ENCODE measurements around the gene MYO5C.
A peak's percentile ranks its signal among the peaks of the same experiment; 100 is the strongest.

Gene MYO5C, protein sequence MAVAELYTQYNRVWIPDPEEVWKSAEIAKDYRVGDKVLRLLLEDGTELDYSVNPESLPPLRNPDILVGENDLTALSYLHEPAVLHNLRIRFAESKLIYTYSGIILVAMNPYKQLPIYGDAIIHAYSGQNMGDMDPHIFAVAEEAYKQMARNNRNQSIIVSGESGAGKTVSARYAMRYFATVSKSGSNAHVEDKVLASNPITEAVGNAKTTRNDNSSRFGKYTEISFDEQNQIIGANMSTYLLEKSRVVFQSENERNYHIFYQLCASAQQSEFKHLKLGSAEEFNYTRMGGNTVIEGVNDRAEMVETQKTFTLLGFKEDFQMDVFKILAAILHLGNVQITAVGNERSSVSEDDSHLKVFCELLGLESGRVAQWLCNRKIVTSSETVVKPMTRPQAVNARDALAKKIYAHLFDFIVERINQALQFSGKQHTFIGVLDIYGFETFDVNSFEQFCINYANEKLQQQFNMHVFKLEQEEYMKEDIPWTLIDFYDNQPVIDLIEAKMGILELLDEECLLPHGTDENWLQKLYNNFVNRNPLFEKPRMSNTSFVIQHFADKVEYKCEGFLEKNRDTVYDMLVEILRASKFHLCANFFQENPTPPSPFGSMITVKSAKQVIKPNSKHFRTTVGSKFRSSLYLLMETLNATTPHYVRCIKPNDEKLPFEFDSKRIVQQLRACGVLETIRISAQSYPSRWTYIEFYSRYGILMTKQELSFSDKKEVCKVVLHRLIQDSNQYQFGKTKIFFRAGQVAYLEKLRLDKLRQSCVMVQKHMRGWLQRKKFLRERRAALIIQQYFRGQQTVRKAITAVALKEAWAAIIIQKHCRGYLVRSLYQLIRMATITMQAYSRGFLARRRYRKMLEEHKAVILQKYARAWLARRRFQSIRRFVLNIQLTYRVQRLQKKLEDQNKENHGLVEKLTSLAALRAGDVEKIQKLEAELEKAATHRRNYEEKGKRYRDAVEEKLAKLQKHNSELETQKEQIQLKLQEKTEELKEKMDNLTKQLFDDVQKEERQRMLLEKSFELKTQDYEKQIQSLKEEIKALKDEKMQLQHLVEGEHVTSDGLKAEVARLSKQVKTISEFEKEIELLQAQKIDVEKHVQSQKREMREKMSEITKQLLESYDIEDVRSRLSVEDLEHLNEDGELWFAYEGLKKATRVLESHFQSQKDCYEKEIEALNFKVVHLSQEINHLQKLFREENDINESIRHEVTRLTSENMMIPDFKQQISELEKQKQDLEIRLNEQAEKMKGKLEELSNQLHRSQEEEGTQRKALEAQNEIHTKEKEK (N-terminal part only)

DNA sequence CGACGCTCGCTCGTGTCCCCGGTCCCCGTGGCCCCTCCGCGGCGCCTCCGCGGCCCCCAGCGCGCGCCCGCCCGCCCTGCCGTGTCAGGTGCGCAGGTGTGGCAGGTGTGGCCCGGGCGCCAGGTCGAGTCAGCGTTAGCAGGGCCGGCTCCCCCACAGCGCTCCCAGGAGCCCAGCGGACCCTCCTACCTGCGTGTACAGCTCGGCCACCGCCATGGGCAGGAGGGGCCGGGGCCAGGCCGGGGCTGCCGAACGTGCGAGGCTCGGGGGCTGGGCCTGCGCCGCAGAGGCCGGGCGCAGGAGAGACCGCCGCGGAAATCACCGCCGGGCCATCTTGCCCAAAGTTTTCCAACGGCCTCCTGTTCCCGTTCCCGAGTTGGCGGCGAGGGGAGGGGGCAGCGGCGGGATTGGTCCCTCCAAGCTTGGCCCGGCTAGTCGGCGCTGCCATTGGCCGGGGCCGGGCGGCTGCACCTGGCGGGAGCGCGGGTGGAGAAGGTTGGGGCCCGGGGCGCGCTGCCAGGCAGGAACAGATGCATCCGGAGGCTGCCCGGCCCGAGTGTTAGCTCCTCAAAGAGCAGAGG lies at the start of gene MYO5C:
Gene MYO5C, minus strand, starts transcription at position 384 of the 581 bp plus-strand sequence. Its CDS starts 168 bp downstream, at position 216.
- DNase-seq: peak in 1 of 2 donors; percentile 5

DNA sequence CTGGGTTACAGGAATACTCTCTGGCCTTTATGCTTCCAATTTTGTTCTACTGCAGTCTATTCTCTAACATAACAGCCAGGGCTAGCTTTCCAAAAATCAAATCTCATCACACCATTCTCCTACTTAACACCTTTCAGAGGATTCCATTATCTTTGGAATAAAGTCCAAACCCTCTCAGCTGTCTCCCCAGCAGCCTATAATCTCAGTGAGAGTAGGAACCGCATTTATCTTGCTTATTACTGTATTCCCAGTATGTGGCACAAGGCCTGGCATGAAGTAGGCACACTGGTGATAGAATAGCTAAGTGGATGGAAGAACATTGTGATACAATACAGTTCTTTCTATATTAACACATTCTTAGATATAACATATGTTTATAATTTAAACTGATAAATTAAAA lies 49.0 kb upstream of the MYO5C start:
- no peak for DNase-seq

DNA sequence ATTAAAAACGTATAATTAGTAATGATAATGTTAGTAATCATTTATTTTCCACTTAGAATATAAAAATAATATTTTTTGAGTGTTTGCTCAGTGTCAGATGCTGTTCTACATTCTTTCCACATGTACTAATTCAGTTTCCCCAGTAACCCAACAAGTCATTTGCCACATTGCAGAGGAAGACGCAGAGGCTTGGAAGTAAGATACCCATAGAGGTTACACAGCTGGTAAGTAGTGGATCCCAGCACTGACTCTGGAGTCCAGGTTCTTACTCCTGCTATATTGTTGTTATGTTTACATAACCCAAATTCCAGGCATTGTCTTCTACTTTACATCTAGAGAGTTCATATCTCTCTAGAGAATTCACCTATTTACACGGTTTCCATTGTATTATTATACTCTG lies 48.2 kb upstream of the MYO5C start:
- DNase-seq: no peak

DNA sequence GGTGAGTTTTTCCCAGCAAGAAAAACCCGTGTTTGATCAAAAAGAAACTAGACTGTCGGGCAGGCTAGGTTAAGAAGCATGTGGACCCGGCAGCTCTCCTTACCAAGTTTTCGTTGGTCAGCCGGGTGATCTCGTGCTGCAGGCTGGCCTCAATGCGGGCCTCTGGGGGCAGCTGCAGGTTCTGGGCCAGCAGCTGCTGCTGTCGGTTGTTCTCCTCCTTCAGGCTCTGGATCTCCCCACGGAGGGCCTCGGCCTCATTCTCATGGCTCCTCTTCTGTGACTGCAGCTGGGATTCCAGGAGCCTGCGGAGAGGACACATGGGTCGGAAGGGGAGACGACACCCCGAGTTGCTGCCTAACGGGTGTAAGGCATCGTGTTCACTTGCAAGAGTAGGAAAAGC lies 44.5 kb upstream of the MYO5C start:
- DNase-seq: no peak

DNA sequence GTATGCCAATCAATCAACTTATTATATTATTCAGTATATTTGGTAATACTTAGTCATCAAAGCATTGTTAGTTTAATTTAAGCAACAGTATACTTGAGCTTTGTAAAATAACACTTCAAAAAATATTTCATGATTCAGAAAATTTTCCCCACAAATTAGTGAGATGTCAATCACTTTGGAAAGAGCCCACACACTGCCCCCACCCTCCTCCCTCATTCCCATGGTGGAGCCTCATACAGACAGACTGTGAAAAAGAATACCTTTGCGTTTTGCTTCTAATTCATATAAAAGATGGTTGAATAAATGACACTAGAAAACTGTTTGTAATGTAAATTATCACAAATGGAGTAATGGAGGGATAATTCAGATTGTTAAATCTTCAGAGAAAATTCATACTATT lies 43.3 kb upstream of the MYO5C start:
- no peak for DNase-seq

DNA sequence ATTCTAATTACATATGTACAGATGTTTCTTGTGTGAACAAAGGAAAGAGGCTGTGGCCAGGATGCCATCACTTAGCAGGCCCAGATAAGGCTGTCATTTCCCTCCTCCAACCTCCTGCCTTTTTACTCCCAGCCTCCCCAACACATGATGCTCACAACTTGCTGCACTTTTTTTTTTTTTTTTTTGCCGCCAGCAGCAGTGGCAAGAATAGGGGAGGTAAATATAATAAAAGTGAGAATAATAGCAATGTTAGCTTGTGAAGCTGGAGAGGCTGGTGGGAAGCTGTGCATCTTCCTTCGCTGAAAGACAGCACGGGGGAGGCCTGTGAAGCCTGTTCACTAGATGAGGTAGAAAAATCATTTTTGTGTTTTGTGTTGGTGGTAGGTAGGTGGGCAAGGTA lies 42.5 kb upstream of the MYO5C start:
- no peak for DNase-seq

DNA sequence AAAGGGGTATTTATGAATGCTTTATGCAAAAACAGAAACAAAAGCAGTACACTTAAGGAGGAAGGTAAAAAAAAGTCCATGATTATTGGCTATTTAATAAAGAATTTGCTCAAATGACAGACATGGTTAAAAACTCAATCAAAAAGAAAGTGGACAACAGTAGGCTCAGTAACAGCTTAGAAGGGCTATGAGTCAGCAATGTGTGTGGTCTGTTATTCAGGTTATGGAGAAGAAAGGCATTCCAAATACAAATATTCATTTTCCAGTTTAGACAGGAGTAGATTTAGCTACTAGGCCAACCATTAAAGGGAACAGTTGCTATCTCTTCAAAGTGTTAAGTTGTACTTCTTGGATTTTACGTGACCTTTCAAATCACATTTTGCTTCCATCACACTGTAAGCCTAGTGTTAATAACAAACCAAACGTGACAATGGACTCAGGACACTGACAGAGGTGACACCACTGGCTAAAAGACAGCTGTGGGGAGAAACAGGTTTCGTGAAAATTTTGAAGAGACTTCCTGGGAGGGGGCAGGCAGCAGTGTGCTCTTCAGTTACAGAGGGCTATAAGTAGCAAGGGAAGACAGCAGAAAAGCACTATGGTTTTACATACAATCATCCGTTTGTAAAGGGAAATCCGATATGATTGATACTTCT lies 41.7 kb upstream of the MYO5C start:
- no peak for DNase-seq

DNA sequence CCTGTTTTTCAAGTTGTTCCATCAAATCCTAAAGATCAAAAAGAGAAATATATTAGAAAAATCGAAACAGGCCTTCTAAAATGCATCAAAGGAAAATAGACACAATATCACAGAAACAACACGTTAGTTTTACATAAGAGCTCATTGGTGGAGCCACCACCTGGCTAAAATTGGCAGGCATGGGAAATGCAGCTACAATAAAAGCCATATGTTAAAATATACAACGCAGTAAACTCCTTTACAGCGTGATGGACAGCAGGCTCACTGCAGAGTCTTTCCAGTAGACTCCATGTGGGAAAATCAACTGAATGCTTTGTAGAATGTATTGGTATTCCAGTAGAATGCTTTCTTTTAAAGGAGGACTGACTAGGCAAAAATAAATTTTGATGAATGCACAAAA lies 40.9 kb upstream of the MYO5C start:
- no peak for DNase-seq

DNA sequence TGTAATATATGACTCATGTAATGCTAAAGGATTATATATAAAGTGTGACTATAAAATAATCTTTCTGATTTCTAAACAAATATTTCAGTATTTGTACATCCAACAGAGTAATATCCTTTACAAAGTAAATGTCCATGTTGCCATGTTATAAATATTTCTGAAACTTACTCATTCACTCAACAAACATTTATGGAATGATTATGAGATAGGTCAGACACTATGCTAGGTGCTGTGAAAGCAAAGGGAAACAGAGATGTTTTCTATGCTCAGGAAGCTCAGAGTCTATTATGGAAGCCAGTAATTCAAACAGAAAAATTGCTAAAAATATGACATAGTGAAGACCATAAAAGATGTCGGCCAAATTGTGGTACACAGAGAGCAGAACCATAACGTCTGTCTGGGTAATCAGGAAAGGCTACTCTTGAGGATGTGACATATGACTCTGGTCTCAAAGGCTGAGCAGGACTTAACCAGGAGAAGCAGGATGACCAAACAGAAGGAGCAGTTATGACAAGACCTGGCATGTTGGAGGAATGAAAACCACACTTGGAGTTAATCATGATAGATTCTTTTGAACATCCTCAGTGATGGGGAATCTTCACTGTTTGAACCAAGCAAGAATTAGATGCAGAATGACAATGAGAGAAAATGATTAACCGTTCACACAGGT lies 39.0 kb upstream of the MYO5C start:
- no peak for DNase-seq

DNA sequence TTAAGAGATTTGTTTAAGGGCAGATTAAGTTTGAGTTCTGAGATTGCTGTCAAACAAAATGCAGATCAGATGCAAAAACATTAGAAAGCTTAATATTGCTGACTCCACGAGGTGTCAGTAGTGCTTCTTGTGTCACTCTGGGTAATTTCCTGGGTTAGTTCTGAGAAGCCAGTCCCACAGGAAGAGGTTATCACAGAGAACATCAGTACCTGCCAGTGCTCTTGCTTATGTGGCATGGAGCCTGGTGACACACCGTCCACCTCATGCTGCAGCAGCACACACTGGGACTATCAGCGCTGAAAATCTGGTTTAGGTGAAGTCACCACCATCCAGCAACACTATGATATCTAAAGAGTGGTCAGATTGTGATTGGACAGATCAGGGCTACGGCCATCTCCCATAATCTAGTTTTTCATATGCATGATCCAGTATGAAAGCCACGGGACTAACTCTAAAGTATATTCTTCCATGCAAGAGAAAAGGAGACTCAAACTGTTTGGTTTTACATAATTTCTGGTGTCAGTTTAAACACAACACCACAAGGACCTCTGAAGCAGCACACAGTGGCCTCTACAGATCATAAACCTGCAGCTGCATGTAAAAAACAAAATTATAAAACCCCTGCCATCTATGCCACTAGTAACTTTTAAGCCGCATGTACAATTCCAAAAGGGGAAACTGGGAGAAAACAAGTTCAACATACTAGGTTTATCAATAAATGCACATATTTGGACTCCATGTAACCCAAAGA lies 36.1 kb upstream of the MYO5C start:
- DNase-seq: peak; percentile 62 to 86

DNA sequence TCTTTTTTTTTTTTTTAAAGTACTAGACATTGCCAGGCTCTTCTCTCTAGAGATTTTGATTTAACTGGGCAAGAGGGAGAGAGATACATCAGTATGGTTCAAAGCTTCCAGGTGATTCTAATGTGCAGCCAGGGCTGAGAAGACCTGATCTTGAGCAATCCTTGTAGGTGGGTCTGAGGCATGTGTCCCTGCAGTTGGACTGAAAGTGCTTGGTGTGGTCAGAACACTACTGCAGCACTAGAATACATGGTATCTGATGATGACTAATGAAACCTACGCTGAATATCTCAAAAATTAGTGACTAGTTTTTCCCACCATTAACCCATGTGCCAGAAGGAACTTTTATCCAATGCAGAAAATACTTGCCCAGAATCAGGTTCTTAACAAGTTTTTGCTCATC lies 34.4 kb upstream of the MYO5C start:
- no peak for DNase-seq

DNA sequence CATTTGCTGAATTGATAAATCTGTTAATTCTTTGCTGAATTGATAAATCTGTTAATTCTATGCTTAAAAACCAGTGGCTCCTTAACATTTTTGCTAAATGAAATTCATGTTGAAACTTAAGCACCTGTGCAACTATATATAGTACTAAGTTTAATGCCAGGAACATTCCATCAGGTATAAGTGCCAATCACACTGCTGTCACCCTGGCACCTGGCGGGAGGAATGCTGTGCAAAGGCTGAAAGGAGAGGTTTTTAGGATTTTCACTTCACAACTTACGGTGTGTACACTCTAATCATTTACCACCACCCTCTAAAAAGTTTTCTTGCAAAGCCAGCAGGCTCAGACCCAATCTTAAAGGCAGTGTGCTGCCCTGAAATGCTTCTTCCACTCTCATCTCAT lies 33.5 kb upstream of the MYO5C start:
- DNase-seq: no peak

DNA sequence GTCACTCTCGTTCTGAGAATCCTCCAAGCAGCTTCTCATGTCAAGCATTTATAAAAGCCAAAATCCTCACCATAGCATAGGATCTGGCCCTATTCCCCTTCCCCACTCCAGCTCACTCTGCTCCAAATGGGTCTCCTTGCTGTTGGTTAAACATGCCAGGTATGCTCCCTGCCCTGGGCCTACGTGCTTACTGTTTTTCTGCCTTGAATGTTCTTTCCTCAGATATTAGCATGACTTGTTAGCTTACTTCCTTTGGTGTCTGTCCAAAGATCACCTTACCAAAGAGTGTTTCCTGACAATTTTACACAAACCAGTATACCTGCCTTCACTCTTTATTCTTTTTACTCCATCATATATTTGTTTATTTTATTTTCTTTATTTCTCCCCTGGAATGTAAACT lies 33.1 kb upstream of the MYO5C start:
- no peak for DNase-seq

DNA sequence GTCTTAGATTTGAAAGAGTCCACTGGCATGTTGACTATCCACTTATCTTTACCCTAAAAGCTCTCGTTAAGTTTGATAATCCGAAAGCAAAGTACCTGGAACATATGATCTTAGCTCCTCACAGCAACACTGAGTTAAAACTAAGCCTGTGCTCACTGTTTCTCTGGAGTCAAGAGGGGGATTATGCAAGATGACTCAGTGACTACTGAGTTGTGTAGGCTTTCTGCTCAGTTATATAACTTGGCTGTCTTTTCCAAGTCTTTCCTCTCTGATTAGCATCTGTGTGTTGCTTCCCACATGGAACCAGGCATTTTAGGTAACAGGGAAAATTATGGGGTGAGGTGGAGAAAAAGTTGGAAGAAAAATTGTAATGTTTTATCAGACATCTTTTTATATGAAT lies 31.2 kb upstream of the MYO5C start:
- DNase-seq: no peak

DNA sequence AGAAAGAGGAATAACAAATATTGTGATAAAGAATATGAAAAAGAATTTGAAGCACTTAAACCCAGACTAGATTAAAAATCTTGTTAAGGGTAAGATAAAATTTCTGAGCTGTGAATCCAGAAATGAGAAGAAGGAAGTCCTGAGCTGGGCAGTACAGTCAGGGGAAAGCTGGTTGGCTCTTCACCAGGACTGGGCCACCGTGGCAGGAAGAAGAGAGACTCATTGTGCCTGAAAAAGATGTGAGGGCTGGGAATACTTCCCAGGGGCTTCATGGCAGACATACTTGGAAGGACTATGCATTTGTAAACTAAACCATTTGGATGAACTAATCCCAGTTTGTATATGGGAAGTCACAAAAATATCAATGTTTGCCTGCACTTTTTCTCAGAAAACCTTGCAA lies 28.5 kb upstream of the MYO5C start:
- no peak for DNase-seq

DNA sequence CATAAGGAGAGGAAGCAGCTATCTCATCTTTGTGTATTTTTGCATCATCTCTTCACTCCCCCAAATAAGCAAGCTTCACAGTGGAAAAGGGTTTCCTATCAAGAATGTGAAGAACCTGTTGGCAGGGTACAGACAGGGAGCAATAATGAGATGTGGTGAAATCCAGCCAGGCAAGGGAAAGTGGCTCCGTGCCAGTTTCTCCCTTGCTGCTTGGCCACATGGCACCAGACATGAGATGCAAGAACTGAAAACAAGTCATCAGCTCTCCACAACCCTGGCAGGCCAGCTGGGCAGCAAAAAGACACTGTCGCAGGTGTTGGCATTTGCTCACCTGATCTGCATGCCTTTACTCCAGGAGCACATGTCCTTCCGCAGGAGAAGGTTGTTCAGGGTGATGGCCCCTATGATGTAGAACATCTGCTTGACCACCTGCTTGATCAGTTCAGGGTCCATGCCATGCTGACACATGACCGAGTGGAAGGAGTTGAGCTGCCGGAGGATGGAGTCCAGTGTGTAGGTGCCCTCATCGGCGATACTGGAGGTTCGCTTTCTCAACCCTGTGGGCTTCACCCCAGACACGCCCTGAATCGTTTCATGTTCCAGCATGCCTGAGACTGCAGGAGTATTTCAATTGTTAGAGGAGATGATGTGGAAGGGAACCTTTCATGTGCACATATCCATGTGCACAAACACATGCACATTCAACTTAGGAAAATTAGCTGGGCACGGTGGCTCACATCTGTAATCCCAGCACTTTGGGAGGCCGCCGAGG lies 23.3 kb upstream of the MYO5C start:
- no peak for DNase-seq

DNA sequence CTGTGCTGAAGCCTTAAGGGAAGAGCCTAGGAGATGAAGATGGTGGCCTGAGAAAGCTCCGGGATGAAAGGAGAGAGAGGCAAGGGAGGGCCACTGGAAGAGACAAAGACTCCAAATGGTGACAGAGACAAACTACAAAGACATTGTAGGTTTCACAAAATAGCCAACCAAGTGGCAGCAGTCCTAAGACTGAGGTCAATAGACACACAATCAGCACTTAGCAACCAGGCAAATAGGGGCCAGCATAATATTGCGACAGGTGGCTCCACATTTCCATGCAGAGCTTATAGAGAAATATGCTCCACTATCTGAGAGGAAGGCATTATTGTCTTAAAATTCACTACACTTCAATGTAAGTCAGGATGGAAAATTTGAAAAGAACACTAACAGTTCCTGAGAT lies 22.1 kb upstream of the MYO5C start:
- DNase-seq: no peak

DNA sequence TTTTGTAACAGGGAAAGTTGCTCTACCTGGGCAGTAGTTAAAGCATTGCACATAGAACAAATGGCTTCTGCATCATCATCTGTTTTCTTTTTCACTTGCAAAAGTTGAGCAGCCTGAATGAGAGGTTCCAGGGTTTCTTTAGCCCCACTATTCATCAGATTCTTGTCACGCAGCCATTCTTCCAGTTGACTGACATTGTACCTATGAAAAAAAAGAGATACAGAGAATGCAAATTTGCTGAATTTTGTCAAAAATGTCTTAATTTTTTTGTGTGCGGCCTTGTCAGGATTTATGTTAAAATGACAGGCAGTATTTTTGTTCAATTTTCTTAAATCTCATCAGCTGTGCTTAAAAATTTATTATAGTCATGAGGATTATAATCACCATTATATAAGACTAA lies 21.4 kb upstream of the MYO5C start:
- no peak for DNase-seq

DNA sequence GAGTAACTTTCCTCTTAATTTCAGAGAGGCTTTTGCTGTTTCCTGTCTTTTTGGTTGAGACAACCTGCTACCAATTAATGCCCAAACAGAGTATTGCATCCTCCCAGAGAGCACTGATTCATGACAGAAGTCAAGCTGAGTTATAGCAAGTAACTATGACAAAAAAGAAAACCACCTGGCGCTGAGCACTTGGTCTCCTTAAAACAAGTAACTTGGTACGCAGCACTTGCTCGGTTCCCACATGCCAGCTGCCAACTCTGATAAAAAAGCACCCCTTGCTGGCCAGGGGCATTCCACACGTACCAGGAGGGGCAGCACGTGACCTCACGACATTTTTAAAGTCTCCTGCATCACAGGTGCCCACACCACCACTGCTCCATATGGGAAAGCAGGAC lies 13.5 kb upstream of the MYO5C start:
- no peak for DNase-seq

DNA sequence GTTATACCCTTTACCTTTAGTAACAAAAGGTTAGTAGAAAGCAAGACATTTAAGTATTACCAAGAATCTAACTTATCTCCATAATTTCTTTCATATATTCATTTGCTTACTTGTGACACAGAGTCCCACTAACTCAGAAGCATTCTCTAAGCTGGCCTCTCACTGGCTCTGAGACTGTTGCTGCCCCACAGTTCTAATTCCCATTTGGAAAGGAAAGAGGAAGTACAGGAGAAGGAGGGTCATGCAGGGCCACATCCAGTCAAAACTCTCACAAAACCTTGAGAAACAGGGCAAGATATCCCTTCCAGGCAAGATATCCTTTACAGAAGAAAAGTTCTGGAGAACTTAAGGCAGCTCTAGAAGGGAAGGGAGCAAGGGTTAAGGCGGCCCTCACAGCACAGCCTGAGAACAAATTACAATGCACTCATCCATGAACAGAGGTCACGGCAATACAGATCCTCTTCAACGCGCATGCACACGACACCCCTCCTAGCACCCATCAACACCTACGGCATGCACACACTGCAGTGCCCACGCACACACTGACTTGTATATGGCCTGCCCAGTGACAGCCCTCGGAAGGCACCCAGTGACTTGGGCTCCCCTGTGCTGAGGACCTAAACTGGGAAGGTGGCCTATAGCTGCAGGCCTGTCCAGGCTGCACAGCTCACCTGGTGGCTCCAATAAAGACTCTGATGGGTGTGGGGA lies 13.0 kb upstream of the MYO5C start:
- no peak for DNase-seq
